Measurements from ENCODE around the gene MBD2. TPM values are rescaled to one million over a fixed set of nuclear protein-coding genes. Genes with fewer than 3 reads are reported as not detected.

The MBD2 gene
- total RNA-seq, 1 donor = 35.8 TPM

DNA sequence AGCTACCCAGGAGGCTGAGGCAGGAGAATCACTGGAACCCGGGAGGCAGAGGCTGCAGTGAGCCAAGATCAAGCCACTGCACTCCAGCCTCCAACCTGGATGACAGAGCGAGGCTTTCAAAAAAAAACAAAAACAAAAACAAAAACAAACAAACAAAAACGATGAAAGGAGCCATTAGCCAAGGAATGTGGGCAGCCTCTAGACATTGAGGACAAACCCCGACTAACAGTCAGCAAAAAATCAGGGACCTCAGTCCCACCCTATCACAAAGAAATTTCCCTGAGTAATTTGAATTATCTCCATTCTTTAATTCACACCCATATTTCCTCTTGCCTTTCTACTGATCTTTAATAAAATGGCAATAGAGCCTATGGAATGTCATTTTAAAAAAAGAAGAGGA, 75.8 kb downstream of the MBD2 start:
- DNase-seq (ENCODE audit: low read depth) = no peak
- no peak overlapping the region for H3K4me3 ChIP-seq (ENCODE audit: low read depth, low read length)
- TF ChIP-seq, protein P1, sequence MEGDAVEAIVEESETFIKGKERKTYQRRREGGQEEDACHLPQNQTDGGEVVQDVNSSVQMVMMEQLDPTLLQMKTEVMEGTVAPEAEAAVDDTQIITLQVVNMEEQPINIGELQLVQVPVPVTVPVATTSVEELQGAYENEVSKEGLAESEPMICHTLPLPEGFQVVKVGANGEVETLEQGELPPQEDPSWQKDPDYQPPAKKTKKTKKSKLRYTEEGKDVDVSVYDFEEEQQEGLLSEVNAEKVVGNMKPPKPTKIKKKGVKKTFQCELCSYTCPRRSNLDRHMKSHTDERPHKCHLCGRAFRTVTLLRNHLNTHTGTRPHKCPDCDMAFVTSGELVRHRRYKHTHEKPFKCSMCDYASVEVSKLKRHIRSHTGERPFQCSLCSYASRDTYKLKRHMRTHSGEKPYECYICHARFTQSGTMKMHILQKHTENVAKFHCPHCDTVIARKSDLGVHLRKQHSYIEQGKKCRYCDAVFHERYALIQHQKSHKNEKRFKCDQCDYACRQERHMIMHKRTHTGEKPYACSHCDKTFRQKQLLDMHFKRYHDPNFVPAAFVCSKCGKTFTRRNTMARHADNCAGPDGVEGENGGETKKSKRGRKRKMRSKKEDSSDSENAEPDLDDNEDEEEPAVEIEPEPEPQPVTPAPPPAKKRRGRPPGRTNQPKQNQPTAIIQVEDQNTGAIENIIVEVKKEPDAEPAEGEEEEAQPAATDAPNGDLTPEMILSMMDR (IDR thresholded peaks at IDR 0.05; ENCODE audit: insufficient read depth, low read depth, low read length) = no peak

DNA sequence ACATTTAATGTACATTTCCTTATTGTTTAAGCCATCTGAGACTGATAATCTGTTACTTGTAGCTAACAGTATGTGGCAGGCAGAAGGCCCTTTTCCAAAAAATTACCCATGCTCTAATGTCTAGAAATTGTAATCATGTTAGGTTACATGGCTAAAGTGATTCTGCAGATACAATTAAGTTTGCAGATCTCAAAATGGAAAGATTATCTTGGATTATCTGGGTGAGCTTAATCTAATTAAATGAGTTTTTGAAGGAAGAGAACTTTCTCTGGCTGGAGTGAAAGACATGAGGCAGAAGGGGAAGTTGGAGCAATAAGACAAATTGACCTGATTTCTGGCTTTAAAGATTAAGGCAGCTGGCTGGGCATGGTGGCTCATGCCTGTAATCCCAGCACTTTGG, 76.3 kb downstream of the MBD2 start:
- TF ChIP-seq, protein P1 (IDR thresholded peaks at IDR 0.05; ENCODE audit: insufficient read depth, low read depth, low read length) = no peak
- DNase-seq (ENCODE audit: low read depth) = no peak
- H3K4me3 ChIP-seq (ENCODE audit: low read depth, low read length) = no peak overlapping the region

DNA sequence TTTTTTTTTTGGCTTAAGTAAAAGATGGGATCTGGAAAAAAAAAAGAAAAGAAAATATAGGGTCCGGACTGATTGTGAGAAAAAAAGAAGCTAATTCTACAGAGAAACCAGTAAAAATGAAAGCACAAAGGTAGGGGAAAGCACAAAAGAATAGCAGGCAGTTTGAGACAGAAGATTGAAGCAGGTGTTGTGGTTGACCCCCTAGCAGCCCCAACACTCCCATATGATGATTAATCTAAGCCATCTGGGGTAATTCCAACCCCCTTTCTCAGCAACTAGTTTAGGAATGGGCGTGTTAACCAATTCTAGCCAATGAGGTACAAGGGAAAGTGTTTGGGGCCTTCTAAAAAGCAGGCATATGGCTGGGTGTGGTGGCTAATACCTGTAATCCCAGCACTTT, 77.0 kb downstream of the MBD2 start:
- no peak overlapping the region for H3K4me3 ChIP-seq (ENCODE audit: low read depth, low read length)
- TF ChIP-seq, protein P1 (IDR thresholded peaks at IDR 0.05; ENCODE audit: insufficient read depth, low read depth, low read length) = no peak
- DNase-seq (ENCODE audit: low read depth) = no peak

DNA sequence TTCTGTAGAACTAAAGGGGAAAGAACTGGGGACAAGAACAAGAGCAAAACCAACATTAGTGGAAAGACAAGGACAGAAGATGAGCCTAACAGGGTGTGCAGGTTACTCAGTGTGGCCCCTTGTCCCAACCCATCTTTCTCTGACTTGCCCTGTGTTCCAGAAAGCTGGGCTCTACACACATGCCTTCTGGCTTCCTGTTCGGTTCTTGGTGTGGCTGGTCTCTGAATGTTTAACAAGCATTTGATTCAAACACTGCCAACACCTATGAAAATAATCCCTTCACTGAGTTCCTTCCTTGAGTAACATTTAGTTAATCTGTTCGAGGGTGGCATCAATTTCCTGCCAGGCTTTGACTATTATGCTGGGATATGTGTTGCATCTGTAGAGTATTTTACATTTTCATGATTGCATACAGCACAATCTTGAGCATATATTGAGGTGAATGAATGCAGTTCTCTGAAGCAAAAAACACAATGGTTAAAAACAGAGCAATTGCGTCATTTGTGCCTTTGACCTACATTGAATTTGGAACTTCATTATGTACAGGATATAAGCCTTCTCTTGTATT, 83.3 kb downstream of the MBD2 start:
- H3K4me3 ChIP-seq (ENCODE audit: low read depth, low read length) = no peak overlapping the region
- no peak for DNase-seq (ENCODE audit: low read depth)
- TF ChIP-seq, protein P1 (IDR thresholded peaks at IDR 0.05; ENCODE audit: insufficient read depth, low read depth, low read length) = no peak

DNA sequence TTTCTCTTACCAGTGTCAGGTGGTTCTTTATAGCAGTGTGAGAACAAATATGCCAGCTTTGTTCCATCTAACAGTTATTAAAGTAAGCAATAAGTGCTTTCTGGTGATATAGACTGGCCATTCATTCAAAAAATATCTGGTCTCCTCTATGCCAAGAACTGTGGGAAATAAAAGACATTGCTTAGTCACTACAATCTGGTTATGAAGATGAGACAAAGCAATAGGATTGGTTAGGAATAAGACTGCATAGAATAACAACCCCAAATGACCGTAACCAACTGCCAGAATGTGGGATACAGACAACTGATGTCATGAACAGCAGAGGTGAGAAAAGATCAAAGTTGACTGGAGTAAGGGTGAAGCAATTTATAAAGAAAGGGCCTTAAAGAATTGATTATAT, 83.8 kb downstream of the MBD2 start:
- H3K4me3 ChIP-seq (ENCODE audit: low read depth, low read length) = no peak overlapping the region
- DNase-seq (ENCODE audit: low read depth) = no peak
- TF ChIP-seq, protein P1 (IDR thresholded peaks at IDR 0.05; ENCODE audit: insufficient read depth, low read depth, low read length) = no peak

DNA sequence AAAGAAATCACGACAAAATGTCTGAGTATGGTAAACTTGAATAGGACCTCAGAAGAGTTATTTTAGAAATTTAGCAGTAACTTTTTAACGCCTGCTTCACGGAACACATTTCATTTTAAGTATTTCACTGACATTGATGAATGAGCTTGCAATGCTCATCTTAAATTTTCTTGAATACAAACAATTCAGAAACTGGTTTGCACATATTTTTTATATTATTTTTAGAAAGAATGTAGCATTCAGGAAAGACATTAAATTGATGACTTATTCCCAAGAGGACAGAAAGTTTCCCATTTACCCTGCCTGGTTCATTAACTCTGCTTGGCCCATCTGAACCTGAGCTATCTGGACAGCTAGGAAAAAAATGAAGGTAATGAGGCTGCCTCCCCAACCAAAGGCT, 89.3 kb downstream of the MBD2 start:
- no peak overlapping the region for H3K4me3 ChIP-seq (ENCODE audit: low read depth, low read length)
- TF ChIP-seq, protein P1 (IDR thresholded peaks at IDR 0.05; ENCODE audit: insufficient read depth, low read depth, low read length) = no peak
- no peak for DNase-seq (ENCODE audit: low read depth)

DNA sequence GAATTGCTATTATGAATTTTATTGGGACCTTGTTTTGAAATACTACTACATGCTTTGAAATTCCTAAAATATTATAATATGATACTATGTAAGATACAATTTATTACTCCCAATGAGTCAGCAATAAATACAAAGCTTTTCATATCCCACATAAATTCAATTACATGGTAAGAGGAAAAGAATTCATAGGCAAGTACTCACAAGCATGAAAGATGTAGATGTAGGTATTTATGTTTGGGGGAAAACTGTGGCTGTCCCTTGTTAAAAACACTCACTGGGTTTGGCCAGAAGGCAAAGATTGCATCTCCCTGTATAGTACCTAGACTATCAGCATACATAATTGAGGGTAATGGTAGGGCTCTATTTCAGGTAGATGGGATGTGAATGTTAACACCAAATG, 90.4 kb downstream of the MBD2 start:
- no peak for DNase-seq (ENCODE audit: low read depth)
- TF ChIP-seq, protein P1 (IDR thresholded peaks at IDR 0.05; ENCODE audit: insufficient read depth, low read depth, low read length) = no peak
- H3K4me3 ChIP-seq (ENCODE audit: low read depth, low read length) = no peak overlapping the region
